Body of pancreas (tissue), 4 donors: ENCODE data around the gene MEX3B. TPM values are rescaled to one million over a fixed set of nuclear protein-coding genes. Genes with fewer than 3 reads are reported as not detected.

Experiments used
- ATAC-seq: fragments of 150-250 bp; one replicate; pipeline ENCODE4 v1.9.1; 2016
- DNase-seq, 4 donors: peaks; one replicate each; pipeline ENCODE4 v3.0.0-alpha.2; 2019
- H3K27ac ChIP-seq, 4 donors: fragments of 200-600 bp; sonication (generic); 1 replicate in 3 of 4; 2 replicates in 1 of 4; pipeline versions ENCODE4 v1.5.1 to v1.6.1; 2016 to 2019; ENCODE audit warnings: mild to moderate bottlenecking in 1 of 4, mixed read lengths in 1 of 4, moderate library complexity in 1 of 4
- H3K27me3 ChIP-seq, 2 donors: fragments of 200-600 bp; sonication (generic); one replicate each; pipeline ENCODE4 v1.6.0; 2016; ENCODE audit warnings: mild to moderate bottlenecking in 1 of 2
- H3K36me3 ChIP-seq, 2 donors: fragments of 200-600 bp; sonication (generic); replicated peaks in 1 of 2; 2 replicates each; pipeline ENCODE4 v1.5.1; 2016; ENCODE audit warnings: low read depth in 2 of 2; ENCODE audit not compliant: insufficient read depth in 1 of 2
- H3K4me1 ChIP-seq: fragments of 200-600 bp; sonication (generic); one replicate; pipeline ENCODE4 v1.6.0; 2016
- H3K4me3 ChIP-seq, 2 donors: fragments of 200-600 bp; sonication (generic); 1 replicate in 1 of 2; 2 replicates in 1 of 2; pipeline ENCODE4 v1.5.1; 2016 to 2019
- H3K9me3 ChIP-seq, 3 donors: fragments of 200-600 bp; sonication (generic); 1 replicate in 2 of 3; 2 replicates in 1 of 3; pipeline ENCODE4 v1.5.1; 2016
- CTCF ChIP-seq, 7 experiments: fragments of 450-650 bp in 4 of 7; fragments of 200-600 bp in 3 of 7; sonication (generic) in 3 of 7; IDR thresholded peaks; one replicate each; pipeline ENCODE4 v1.5.1; 2016 to 2019; ENCODE audit warnings: antibody characterized with exemption in 7 of 7
- POLR2A ChIP-seq, 3 donors: fragments of 450-650 bp; IDR thresholded peaks; one replicate each; pipeline ENCODE4 v1.6.1; 2016; ENCODE audit warnings: antibody characterized with exemption in 3 of 3, mild to moderate bottlenecking in 2 of 3
- WGBS, 2 donors: methylation state at CpG; one replicate each; pipeline ENCODE4 v1.1.5; 2017; 5-methylcytosine and 5-hydroxymethylcytosine counted together
- intact Hi-C: fragments of 100-400 bp; cut with DNase I; formaldehyde crosslinking; loops from one replicate; pipeline ENCODE4 v1.15.1; 2023
- total RNA-seq, 2 donors: library from RNA; depleted of rRNA; stranded (reverse); fragments of >200 nt; gene quantifications; one replicate each; pipeline ENCODE4 v1.1.0, GENCODE V29; 2016

The MEX3B gene
- total RNA-seq, 2 donors from 2014 or later, result 0.52 TPM; not detected in 1

DNA sequence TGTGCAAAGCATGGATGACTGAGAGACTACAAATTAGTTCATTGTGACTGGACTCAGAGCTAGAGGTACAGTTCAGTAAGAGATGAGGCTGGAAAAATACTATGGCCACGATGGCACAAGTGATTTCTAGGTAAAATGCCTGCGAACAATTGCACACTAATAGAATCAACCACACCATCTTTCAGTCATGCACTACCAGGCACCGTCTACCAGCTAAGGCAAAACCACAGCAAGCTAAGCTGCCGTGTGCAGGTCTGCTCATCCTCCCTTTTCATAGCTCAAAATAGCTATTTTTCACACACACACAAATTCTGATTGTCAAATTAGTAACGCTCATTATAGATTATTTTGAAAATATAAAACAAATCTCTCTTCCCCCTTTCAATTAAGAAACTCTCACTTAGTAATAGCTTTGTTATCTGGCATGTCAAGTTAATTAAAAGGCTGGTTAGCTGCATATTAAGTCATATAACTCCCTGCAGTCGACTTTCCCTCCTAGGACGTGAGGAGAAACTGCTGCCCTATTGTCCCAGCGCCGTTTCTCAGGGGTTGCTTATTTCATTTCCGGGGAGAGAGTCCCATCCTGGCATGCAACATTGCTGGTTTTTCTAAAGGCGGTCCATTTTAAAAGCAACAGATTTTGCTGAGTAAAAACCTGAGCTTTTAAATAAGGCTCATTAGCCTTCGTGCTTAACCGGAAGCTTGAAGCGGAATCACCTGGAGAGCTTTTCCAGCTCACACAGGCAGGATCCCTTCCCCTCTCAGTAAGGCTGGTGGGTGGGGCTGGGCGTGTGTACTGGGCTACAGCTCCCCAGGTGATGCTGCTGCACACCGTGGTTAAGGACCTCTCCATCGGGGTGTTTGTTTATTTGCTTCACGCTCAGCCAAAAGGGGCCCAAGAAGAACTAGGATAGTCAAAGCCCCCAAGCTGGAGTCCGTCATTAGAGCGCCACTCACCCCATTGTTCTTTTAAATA lies 16.9 kb upstream of the MEX3B start:
- ATAC-seq (no peak), DNase-seq (no peak)
- Histone ChIP-seq H3K9me3 (no peaks in the 10 kb centered on the region), H3K36me3 (no peaks in the 10 kb centered on the region), H3K27me3 (peaks cover 0 to 7% of the 10 kb centered on the region in 2 donors), H3K4me3 (no peak overlapping the region), H3K27ac (no peak overlapping the region), H3K4me1 (peaks cover 4% of the 10 kb centered on the region)
- intact Hi-C loops, result no loop called here
- TF ChIP-seq CTCF (IDR thresholded peaks at IDR 0.05) (no peak), POLR2A (IDR thresholded peaks at IDR 0.05) (no peak)
- WGBS, 2 donors, result 16% methylated on average over 20 of the region's 20 CpGs

GRCh38 chr15:82060817-82061216 lies 15.0 kb upstream of the MEX3B start:
- Histone ChIP-seq H3K27ac (no peak overlapping the region), H3K4me1 (peaks cover 4% of the 10 kb centered on the region), H3K9me3 (no peaks in the 10 kb centered on the region), H3K27me3 (peaks cover 0 to 7% of the 10 kb centered on the region in 2 donors), H3K36me3 (no peaks in the 10 kb centered on the region), H3K4me3 (no peak overlapping the region)
- DNase-seq, result no peak
- ATAC-seq, result no peak
- intact Hi-C loops, result no loop called here
- TF ChIP-seq POLR2A (IDR thresholded peaks at IDR 0.05) (no peak), CTCF (IDR thresholded peaks at IDR 0.05) (no peak)
- 53 to 67% methylated on average over 5 of the region's 5 CpGs for WGBS, 2 donors

GRCh38 chr15:82058517-82059204 lies 12.8 kb upstream of the MEX3B start:
- no peak overlapping the region for H3K27ac ChIP-seq
- no peaks in the 10 kb centered on the region for H3K9me3 ChIP-seq
- WGBS, 2 donors, result 6 to 10% methylated on average over 2 of the region's 2 CpGs
- H3K4me3 ChIP-seq, result no peak overlapping the region
- intact Hi-C loops, result no loop called here
- peaks cover 0 to 7% of the 10 kb centered on the region in 2 donors for H3K27me3 ChIP-seq
- no peaks in the 10 kb centered on the region for H3K36me3 ChIP-seq
- H3K4me1 ChIP-seq, result peaks cover 4% of the 10 kb centered on the region
- TF ChIP-seq CTCF (IDR thresholded peaks at IDR 0.05), result no peak
- TF ChIP-seq POLR2A (IDR thresholded peaks at IDR 0.05), result no peak
- ATAC-seq, result no peak
- no peak for DNase-seq

DNA sequence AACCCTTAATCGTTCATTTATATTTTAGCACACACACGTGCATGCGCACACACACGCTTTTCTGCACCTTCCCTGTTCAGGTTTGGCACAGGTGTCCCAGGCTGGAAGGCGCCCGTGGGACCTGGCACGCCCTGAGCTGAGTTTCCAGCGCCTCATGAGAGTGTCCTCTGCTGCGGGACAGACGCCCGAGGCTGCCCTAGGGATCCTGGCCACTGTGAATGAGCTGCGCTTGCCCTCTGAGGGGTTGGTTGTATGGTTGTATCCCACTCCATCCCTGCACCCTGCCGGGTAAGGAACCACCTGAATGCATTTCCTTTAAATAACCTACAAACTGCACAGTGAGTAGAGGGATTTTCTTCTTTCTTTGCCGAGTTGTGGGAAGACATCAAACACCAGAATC lies 12.2 kb upstream of the MEX3B start:
- intact Hi-C loops, result no loop called here
- DNase-seq (no peak), ATAC-seq (no peak)
- peaks cover 3% of the 10 kb centered on the region for H3K4me1 ChIP-seq
- no peak overlapping the region for H3K4me3 ChIP-seq
- WGBS, 2 donors, result 6 to 7% methylated on average over 7 to 14 of the region's 14 CpGs
- H3K27ac ChIP-seq, result no peak overlapping the region
- no peaks in the 10 kb centered on the region for H3K36me3 ChIP-seq
- TF ChIP-seq CTCF (IDR thresholded peaks at IDR 0.05), result no peak
- no peak for TF ChIP-seq POLR2A (IDR thresholded peaks at IDR 0.05)
- H3K9me3 ChIP-seq, result no peaks in the 10 kb centered on the region
- H3K27me3 ChIP-seq, result peaks cover 0 to 7% of the 10 kb centered on the region in 2 donors
